Right lobe of liver (tissue), 6 donors: ENCODE results near the gene HCRT. TPM values are rescaled to one million over a fixed set of nuclear protein-coding genes. Genes with fewer than 3 reads are reported as not detected.

ENCODE experiments used
- ATAC-seq, 4 donors: fragments of 200-7000 bp; cut with Tn5 transposase; one replicate each; pipeline ENCODE4 v1.9.1; 2020; ENCODE audit warnings: mild to moderate bottlenecking in 4 of 4, moderate library complexity in 4 of 4
- DNase-seq, 3 donors: peaks; one replicate each; pipeline ENCODE4 v3.0.0-alpha.2; 2020
- H3K27ac ChIP-seq, 3 donors: fragments of 200-600 bp; one replicate each; pipeline ENCODE4 v1.8.0; 2022
- H3K27me3 ChIP-seq, 2 donors: fragments of 200-600 bp; one replicate each; pipeline ENCODE4 v1.8.0; 2022
- H3K36me3 ChIP-seq, 4 donors: fragments of 200-600 bp; sonication (generic) in 1 of 4; one replicate each; pipeline versions ENCODE4 v1.5.1 to v1.8.0; 2017 to 2022; ENCODE audit warnings: control low read depth in 1 of 4
- H3K4me1 ChIP-seq, 4 donors: fragments of 200-600 bp; sonication (generic) in 1 of 4; one replicate each; pipeline versions ENCODE4 v1.5.1 to v1.8.0; 2017 to 2022; ENCODE audit warnings: control low read depth in 1 of 4
- H3K4me3 ChIP-seq, 3 donors: fragments of 200-600 bp; one replicate each; pipeline ENCODE4 v1.8.0; 2022
- H3K9me3 ChIP-seq, 4 donors: fragments of 200-600 bp; sonication (generic) in 1 of 4; one replicate each; pipeline versions ENCODE4 v1.5.1 to v1.8.0; 2017 to 2022; ENCODE audit warnings: control low read depth in 1 of 4
- POLR2A ChIP-seq: fragments of 450-650 bp; IDR thresholded peaks from one replicate; pipeline ENCODE4 v1.6.1; 2017; ENCODE audit warnings: antibody characterized with exemption, mild to moderate bottlenecking
- WGBS: methylation state at CpG from one replicate; pipeline ENCODE4 v1.1.6; 2018; ENCODE audit warnings: low coverage, low lambda C conversion rate; ENCODE audit not compliant: insufficient coverage; ENCODE audit errors: missing lambda C conversion rate; 5-methylcytosine and 5-hydroxymethylcytosine counted together
- intact Hi-C, 2 donors: fragments of 100-400 bp; cut with DNase I; formaldehyde crosslinking; loops; one replicate each; pipeline versions ENCODE4 v1.11.2 to v1.14.1; 2022
- long read RNA-seq: library from polyadenylated mRNA; unstranded; transcript quantifications from one replicate; pipeline ENCODE4 v2.0.0, GENCODE V29; 2019
- total RNA-seq, 6 experiments: library from RNA; depleted of rRNA in 2 of 6; stranded (reverse); fragments of >200 nt in 2 of 6; fragmentation: NEBNext Ultra II Directional in 3 of 6; extraction: Animal tissue kit (Norgen Biotek cat#: 25700) in 3 of 6; gene quantifications; one replicate each; pipeline versions ENCODE4 v1.1.0 to v1.2.4, GENCODE V29; 2016 to 2023
- TF ChIP-seq, protein P1 (sequence below), 4 donors: fragments of 200-600 bp in 3 of 4; fragments of 450-650 bp in 1 of 4; IDR thresholded peaks; one replicate each; pipeline versions ENCODE4 v1.5.1 to v1.8.0; 2016 to 2022; ENCODE audit warnings: antibody characterized with exemption in 4 of 4, mild to moderate bottlenecking in 2 of 4
- donor health status: DM: no; HTN: yes; CAD: no.
- donor health status: DM: no; HTN: no; CAD: no.
- donor health status: DM: no; HTN: no; CAD: no.
- donor health status: DM: no; HTN: yes; CAD: no.
- donor health status: DM: no; HTN: yes; CAD: no.

Gene HCRT, protein sequence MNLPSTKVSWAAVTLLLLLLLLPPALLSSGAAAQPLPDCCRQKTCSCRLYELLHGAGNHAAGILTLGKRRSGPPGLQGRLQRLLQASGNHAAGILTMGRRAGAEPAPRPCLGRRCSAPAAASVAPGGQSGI
- not detected for total RNA-seq
- long read RNA-seq = 0 reads

DNA sequence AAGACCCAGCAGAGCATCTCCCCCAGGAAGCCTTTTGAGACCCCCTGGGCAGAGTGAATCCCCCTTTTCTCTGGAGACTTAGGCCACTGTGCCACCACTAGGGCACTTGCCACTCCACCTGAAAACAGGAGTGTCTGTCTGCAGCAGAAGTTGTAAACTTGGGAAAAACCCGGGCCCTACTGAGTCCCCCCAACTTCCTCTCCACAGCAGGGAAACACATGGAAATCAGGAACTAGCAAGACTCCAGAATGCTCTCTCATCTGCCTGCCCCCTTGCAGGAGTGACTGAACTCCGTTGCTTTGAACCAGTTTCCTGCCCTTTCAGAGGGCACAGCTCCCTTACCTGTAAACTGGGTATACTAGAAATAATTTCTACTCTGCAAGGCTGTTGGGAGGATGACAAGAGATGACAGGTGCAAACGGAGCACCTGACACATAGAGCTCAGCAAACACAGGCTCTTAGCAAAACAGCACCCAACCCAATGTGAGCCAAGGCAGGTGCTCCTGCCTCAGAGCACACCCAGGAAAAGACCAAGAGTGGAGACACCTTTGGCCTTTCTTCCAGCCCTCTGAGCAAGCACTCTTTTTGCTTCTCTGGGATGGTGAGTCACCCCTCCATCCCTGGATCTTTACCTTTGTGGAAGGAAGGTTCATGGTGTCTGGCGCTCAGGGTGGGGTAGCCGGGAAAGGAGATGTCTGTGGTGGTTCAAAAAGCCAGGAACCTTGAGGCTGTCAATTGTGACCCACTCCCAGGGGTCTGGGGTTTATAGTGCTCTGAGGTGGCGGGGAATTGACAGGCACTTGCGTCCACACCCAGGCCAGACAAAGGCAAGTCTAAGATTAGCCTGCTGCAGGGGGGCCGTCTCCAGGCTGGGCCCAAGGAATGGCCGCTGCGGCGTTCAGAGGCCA is at the start of gene HCRT:
HCRT (minus strand) TSS at position 740 of the 908 bp plus-strand sequence; CDS start at position 653, 87 bp downstream.
- Histone ChIP-seq H3K27me3 (peaks cover 0 to 7% of the 10 kb centered on the region in 2 donors), H3K4me1 (peaks cover 0 to 16% (median 0%) of the 10 kb centered on the region in 4 donors), H3K9me3 (no peaks in the 10 kb centered on the region), H3K36me3 (no peaks in the 10 kb centered on the region), H3K4me3 (peak within 1 kb of the TSS; percentile 52 to 57 (median 56)), H3K27ac (no peak within 1 kb of the TSS)
- intact Hi-C loops = no loop called here
- ATAC-seq = peak in 1 of 4 donors; percentile 4
- WGBS = 53% methylated on average over 5 of the region's 11 CpGs
- TF ChIP-seq, protein P1, sequence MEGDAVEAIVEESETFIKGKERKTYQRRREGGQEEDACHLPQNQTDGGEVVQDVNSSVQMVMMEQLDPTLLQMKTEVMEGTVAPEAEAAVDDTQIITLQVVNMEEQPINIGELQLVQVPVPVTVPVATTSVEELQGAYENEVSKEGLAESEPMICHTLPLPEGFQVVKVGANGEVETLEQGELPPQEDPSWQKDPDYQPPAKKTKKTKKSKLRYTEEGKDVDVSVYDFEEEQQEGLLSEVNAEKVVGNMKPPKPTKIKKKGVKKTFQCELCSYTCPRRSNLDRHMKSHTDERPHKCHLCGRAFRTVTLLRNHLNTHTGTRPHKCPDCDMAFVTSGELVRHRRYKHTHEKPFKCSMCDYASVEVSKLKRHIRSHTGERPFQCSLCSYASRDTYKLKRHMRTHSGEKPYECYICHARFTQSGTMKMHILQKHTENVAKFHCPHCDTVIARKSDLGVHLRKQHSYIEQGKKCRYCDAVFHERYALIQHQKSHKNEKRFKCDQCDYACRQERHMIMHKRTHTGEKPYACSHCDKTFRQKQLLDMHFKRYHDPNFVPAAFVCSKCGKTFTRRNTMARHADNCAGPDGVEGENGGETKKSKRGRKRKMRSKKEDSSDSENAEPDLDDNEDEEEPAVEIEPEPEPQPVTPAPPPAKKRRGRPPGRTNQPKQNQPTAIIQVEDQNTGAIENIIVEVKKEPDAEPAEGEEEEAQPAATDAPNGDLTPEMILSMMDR (IDR thresholded peaks at IDR 0.05) = no peak
- no peak for TF ChIP-seq POLR2A
- DNase-seq = no peak

DNA sequence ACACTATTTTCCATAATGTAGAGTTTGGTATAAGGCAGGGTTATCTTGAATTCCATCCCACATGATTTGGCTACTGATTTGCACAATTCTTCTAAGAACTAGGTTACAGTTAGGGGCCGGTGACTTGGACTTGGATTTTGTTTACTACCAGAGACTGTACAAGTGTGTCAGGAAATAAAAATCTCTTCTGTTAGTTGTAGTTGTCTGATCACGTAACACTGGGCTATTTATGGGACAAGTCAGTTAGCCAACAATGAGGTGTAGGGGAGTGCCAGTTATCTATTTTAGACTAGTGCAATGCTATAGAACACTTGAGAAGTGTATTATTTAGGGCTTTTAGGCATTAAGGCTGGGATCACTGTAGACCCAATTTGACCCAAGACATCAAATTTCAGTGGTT is 48.7 kb upstream of the HCRT start:
- DNase-seq (no peak), ATAC-seq (peak in 1 of 4 donors; percentile 15)
- 63% methylated on average over 2 of the region's 2 CpGs for WGBS
- Histone ChIP-seq H3K36me3 (no peaks in the 10 kb centered on the region), H3K27ac (no peak overlapping the region), H3K4me3 (no peak overlapping the region), H3K27me3 (no peaks in the 10 kb centered on the region), H3K9me3 (no peaks in the 10 kb centered on the region), H3K4me1 (no peaks in the 10 kb centered on the region)
- intact Hi-C loops = no loop called here
- no peak for TF ChIP-seq POLR2A
- TF ChIP-seq, protein P1 (IDR thresholded peaks at IDR 0.05) = no peak

DNA sequence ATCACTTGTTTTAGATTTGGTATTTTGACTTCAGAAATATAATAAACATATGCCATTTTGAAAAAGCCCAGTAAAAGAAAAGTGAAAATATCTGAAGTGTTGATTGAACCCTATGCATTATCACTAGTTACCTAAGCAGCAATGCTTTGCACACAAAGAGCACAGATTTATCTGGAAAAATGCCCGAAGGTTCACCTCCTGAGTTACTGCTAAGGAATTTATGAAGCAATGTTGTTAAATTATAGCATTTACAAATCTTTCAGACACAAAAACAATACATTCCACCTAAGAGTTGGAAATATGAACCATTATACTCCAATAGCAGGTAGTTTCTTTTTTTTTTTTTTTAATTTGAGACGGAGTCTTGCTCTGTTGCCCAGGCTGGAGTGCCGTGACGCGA is 47.9 kb upstream of the HCRT start:
- ATAC-seq = peak in 1 of 4 donors; percentile 28
- WGBS = 78% methylated on average over 1 of the region's 5 CpGs
- Histone ChIP-seq H3K27me3 (no peaks in the 10 kb centered on the region), H3K36me3 (no peaks in the 10 kb centered on the region), H3K4me1 (no peaks in the 10 kb centered on the region), H3K27ac (no peak overlapping the region), H3K9me3 (no peaks in the 10 kb centered on the region), H3K4me3 (no peak overlapping the region)
- TF ChIP-seq, protein P1 (IDR thresholded peaks at IDR 0.05) = no peak
- no peak for TF ChIP-seq POLR2A
- intact Hi-C loops = no loop called here
- DNase-seq = no peak

DNA sequence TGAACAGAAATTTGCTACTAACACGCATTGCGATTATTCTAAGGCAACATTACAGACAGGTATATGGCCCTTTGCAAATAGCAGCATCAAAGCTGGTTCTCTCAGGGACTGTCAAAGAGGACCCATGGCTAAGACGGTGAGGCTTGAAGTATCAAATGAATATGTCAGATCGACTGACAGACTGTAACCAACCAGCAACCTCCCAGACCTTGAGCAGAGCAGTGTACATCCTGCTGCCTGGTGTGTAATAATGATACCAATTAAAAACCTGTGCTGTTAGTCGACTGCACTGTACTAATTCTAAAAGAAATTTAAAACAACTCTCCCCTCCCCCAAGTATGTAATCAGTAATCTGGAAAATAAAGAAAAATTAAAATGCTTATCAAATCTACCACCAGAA is 45.0 kb upstream of the HCRT start:
- intact Hi-C loops = no loop called here
- WGBS = 78% methylated on average over 5 of the region's 5 CpGs
- Histone ChIP-seq H3K9me3 (no peaks in the 10 kb centered on the region), H3K27me3 (no peaks in the 10 kb centered on the region), H3K4me3 (no peak overlapping the region), H3K27ac (no peak overlapping the region), H3K36me3 (no peaks in the 10 kb centered on the region), H3K4me1 (no peaks in the 10 kb centered on the region)
- no peak for DNase-seq
- no peak for ATAC-seq
- TF ChIP-seq POLR2A = no peak
- TF ChIP-seq, protein P1 (IDR thresholded peaks at IDR 0.05) = no peak
